GM19043 (cell line): Measurements from ENCODE around the gene TMEM109.

Source experiments
- ATAC-seq: cut with Tn5 transposase; IDR thresholded peaks from one replicate; pipeline ENCODE4 v1.9.1; 2021; ENCODE audit warnings: low read depth; ENCODE audit not compliant: unreplicated experiment

TMEM109 gene

DNA sequence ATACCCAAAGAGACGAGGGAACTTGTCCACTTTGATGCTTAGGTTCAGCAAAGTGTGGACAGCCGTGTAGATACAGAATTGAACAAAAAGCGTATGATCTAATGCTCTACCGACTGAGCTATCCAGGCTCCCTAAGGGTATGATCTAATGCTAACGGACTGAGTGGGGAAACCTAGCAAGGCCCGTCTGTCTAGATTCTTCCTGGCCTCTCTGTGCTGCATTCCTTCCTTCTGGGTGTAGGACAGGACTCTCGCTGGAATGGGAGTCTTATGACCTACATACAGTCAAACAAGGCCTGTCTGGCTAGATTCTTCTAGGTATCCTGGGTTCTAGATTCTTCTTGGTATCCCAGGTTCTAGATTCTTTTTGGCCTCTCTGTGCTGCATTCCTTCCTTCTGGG lies 46.4 kb downstream of the TMEM109 start:
- ATAC-seq = no peak

GRCh38 chr11:60964801-60965200 lies 50.8 kb downstream of the TMEM109 start:
- ATAC-seq = no peak

- ATAC-seq = no peak
These were observed 52.9 kb downstream of the TMEM109 start for GRCh38 chr11:60966890-60967289.

DNA sequence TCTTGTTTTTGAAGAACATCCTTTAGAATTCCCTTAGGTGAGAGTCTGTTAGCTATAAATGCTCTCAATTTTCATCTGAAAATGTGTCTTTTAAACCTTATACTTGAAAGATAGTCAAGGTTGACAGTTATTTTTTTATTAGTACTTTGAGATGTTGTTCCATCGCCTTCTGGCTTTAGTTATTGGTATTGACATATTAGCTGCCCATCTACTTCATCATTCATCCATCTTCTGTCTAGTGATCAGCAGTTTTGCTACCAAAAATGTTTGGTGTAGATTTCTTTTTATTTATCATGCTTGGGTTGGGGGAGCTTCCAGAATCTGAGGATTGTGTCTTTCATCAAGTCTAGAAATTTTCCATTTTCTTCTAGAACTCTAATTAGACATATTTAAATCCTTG lies 54.3 kb downstream of the TMEM109 start:
- ATAC-seq = no peak

GRCh38 chr11:60970369-60970774 lies 56.4 kb downstream of the TMEM109 start:
- peak; percentile 51 for ATAC-seq

GRCh38 chr11:60970890-60971289 lies 56.9 kb downstream of the TMEM109 start:
- ATAC-seq = no peak

DNA sequence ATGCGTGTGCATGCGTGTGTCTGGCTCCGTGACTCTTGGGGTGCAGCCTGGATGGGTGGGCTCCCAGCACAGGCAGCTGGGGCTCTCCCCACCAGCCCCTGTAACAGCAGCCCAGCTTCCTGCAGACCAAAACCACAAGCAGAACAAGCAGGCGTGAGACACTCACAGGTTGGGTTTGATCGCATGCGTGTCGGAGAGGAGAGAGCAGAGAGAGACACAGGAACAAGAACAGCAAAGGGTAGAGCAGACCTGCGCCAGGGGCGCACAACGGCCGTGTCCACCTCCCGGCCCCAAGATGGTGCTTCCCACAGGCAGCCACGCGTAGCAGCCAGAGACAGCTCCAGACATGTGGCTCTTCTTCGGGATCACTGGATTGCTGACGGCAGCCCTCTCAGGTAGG lies 57.6 kb downstream of the TMEM109 start, which contains the start of gene CD6:
TSS of gene CD6 (plus strand) at position 161 of the 400 bp plus-strand sequence. CDS start at position 347, 186 bp downstream.
- ATAC-seq = no peak

- ATAC-seq = no peak
These were observed 58.4 kb downstream of the TMEM109 start for GRCh38 chr11:60972182-60973030.
